SK-N-SH (cell line): Measurements from ENCODE around the gene MKRN2OS. TPM values are rescaled to one million over a fixed set of nuclear protein-coding genes. Genes with fewer than 3 reads are reported as not detected.

Experiments used
- CTCF ChIA-PET: fragments of 300-600, 350-600 bp; formaldehyde crosslinking; extraction: SDS; loops from one replicate; lab custom pipeline; 2021; lab: Yijun Ruan, JAX
- POLR2A ChIA-PET: fragments of 350-600 bp; sonication (Branson Sonifier 250); formaldehyde crosslinking; extraction: SDS; loops from one replicate; lab custom pipeline; 2020; ENCODE audit warnings: antibody characterized with exemption, inconsistent platforms; lab: Yijun Ruan, JAX
- DNase-seq: peaks from one replicate; pipeline ENCODE4 v3.0.0; 2012
- H2AFZ ChIP-seq: fragments of 200-600 bp; sonication (generic); 2 replicates; pipeline ENCODE4 v1.8.1; 2016; ENCODE audit warnings: antibody characterized with exemption, mild to moderate bottlenecking, low read depth
- H3F3A ChIP-seq: fragments of 200-600 bp; sonication (generic); replicated peaks from 2 replicates; pipeline ENCODE3; 2016; ENCODE audit warnings: antibody characterized with exemption, mild to moderate bottlenecking; ENCODE audit not compliant: insufficient read depth
- H3K27ac ChIP-seq, 2 experiments: fragments of 200-500 bp in 1 of 2; fragments of 200-600 bp in 1 of 2; sonication (Bioruptor generic) in 1 of 2; sonication (generic), shearing (Covaris generic) in 1 of 2; 2 replicates each; pipeline versions ENCODE4 v1.5.1 to v1.6.1; 2014 to 2016; ENCODE audit warnings: low read depth in 2 of 2, inconsistent platforms in 1 of 2, low read length in 1 of 2, mild to moderate bottlenecking in 1 of 2, mixed read lengths in 1 of 2
- H3K27me3 ChIP-seq: fragments of 200-600 bp; sonication (generic), shearing (Covaris generic); 2 replicates; pipeline ENCODE4 v1.6.1; 2016; ENCODE audit warnings: mixed run types; ENCODE audit not compliant: insufficient read depth
- H3K36me3 ChIP-seq, 2 experiments: fragments of 200-500 bp in 1 of 2; fragments of 200-600 bp in 1 of 2; sonication (Bioruptor generic) in 1 of 2; sonication (generic) in 1 of 2; replicated peaks in 1 of 2; 2 replicates each; pipeline versions ENCODE3 to v1.5.1; 2014 to 2016; ENCODE audit warnings: low read length in 1 of 2, mild to moderate bottlenecking in 1 of 2; ENCODE audit not compliant: insufficient read depth in 2 of 2, control insufficient read depth in 1 of 2
- H3K4me1 ChIP-seq, 2 experiments: fragments of 200-500 bp in 1 of 2; fragments of 200-600 bp in 1 of 2; sonication (Bioruptor generic) in 1 of 2; sonication (generic), shearing (Covaris generic) in 1 of 2; 2 replicates each; pipeline versions ENCODE4 v1.5.1 to v1.6.1; 2014 to 2016; ENCODE audit warnings: low read depth in 1 of 2, low read length in 1 of 2, mixed run types in 1 of 2; ENCODE audit not compliant: insufficient read depth in 2 of 2, control insufficient read depth in 1 of 2
- H3K4me2 ChIP-seq: fragments of 200-600 bp; sonication (generic), shearing (Covaris generic); 2 replicates; pipeline ENCODE4 v1.6.1; 2017; ENCODE audit warnings: mixed run types
- H3K4me3 ChIP-seq, 2 experiments: fragments of 200-500 bp in 1 of 2; fragments of 200-600 bp in 1 of 2; sonication (Bioruptor generic) in 1 of 2; sonication (generic), shearing (Covaris generic) in 1 of 2; 2 replicates each; pipeline versions ENCODE4 v1.5.1 to v1.8.1; 2014 to 2016; ENCODE audit warnings: low read depth in 2 of 2, inconsistent platforms in 1 of 2, low read length in 1 of 2, mild to moderate bottlenecking in 1 of 2, mixed read lengths in 1 of 2, moderate library complexity in 1 of 2
- H3K79me2 ChIP-seq: fragments of 200-600 bp; sonication (generic); 2 replicates; pipeline ENCODE4 v1.8.1; 2017; ENCODE audit warnings: mild to moderate bottlenecking; ENCODE audit not compliant: insufficient read depth
- H3K9ac ChIP-seq: fragments of 200-600 bp; sonication (generic); 2 replicates; pipeline ENCODE4 v1.6.1; 2017; ENCODE audit warnings: mixed run types
- H3K9me2 ChIP-seq: fragments of 200-600 bp; sonication (generic); 2 replicates; pipeline ENCODE4 v1.6.1; 2017; ENCODE audit warnings: mixed run types
- H3K9me3 ChIP-seq: fragments of 200-600 bp; sonication (generic); 2 replicates; pipeline ENCODE4 v1.6.1; 2017; ENCODE audit warnings: mixed run types, mild to moderate bottlenecking, moderate library complexity
- H4K20me1 ChIP-seq: fragments of 200-600 bp; sonication (generic); 2 replicates; pipeline ENCODE4 v1.6.1; 2017; ENCODE audit warnings: mild to moderate bottlenecking, mixed run types; ENCODE audit not compliant: insufficient read depth
- EP300 ChIP-seq, 2 experiments: IDR thresholded peaks; 2 replicates each; pipeline versions ENCODE4 v1.4.0 to v1.6.1; 2012; ENCODE audit warnings: borderline replicate concordance in 1 of 2, low read depth in 1 of 2, low read length in 1 of 2
- EZH2phosphoT487 ChIP-seq: fragments of 200-600 bp; sonication (generic); IDR thresholded peaks from 2 replicates; pipeline ENCODE4 v1.6.1; 2017; ENCODE audit warnings: low read depth, mixed run types, mild to moderate bottlenecking, antibody characterized with exemption, moderate library complexity, borderline replicate concordance
- FOXJ3 ChIP-seq: sonication (generic); formaldehyde crosslinking; IDR thresholded peaks from 2 replicates; pipeline ENCODE4 v1.5.1; 2020; ENCODE audit warnings: mild to moderate bottlenecking, missing genetic modification reagents
- GABPA ChIP-seq: IDR thresholded peaks from 2 replicates; pipeline ENCODE4 v1.4.0; 2012; ENCODE audit warnings: low read depth, mild to moderate bottlenecking
- JUND ChIP-seq: IDR thresholded peaks from 2 replicates; pipeline ENCODE4 v1.4.0; 2012
- MEF2A ChIP-seq: IDR thresholded peaks from 2 replicates; pipeline ENCODE4 v1.4.0; 2012; ENCODE audit warnings: low read depth, borderline replicate concordance
- MXI1 ChIP-seq: IDR thresholded peaks from 2 replicates; pipeline ENCODE4 v1.6.1; 2012; ENCODE audit warnings: mild to moderate bottlenecking, low read depth, low read length, improper control_type of control experiment
- NFIC ChIP-seq: IDR thresholded peaks from 2 replicates; pipeline ENCODE4 v1.4.0; 2012; ENCODE audit warnings: borderline replicate concordance
- NRF1 ChIP-seq: IDR thresholded peaks from 2 replicates; pipeline ENCODE4 v1.6.1; 2012; ENCODE audit warnings: low read depth, mild to moderate bottlenecking, low read length
- PBX3 ChIP-seq: IDR thresholded peaks from 2 replicates; pipeline ENCODE4; 2012
- RCOR1 ChIP-seq: fragments of 150-350 bp; IDR thresholded peaks from 2 replicates; pipeline ENCODE4 v1.6.1; 2017; ENCODE audit warnings: antibody characterized with exemption, low read length
- REST ChIP-seq: IDR thresholded peaks from 2 replicates; pipeline ENCODE4 v1.6.1; 2012; ENCODE audit warnings: mild to moderate bottlenecking, low read depth, low read length, moderate library complexity
- RFX5 ChIP-seq: IDR thresholded peaks from 2 replicates; pipeline ENCODE4 v1.6.1; 2012; ENCODE audit warnings: mild to moderate bottlenecking, improper control_type of control experiment, low read length
- TAF1 ChIP-seq: IDR thresholded peaks from 2 replicates; pipeline ENCODE4 v1.6.1; 2012; ENCODE audit warnings: low read depth, mild to moderate bottlenecking, low read length, moderate library complexity, borderline replicate concordance
- USF1 ChIP-seq: IDR thresholded peaks from 2 replicates; pipeline ENCODE4 v1.4.0; 2012; ENCODE audit warnings: low read depth, borderline replicate concordance
- WGBS: methylation state at CpG from one replicate; pipeline ENCODE4 v1.1.6; 2017; ENCODE audit warnings: low lambda C conversion rate; 5-methylcytosine and 5-hydroxymethylcytosine counted together
- polyA plus RNA-seq, 3 experiments: library from polyadenylated mRNA; depleted of rRNA; stranded (reverse); fragments of >200 nt; gene quantifications; 2 replicates each; pipeline ENCODE4 v1.2.3, GENCODE V29; 2012

Gene MKRN2OS
- polyA plus RNA-seq, 1 of the 3 experiments (the other 2 are of a cell fraction), result not detected

- 85% methylated on average over 5 of the region's 7 CpGs for WGBS
- no peaks in the 10 kb centered on the region for H3K27me3 ChIP-seq
- H3K4me3 ChIP-seq, result no peak overlapping the region
- H3K36me3 ChIP-seq, result peaks cover 49 to 64% of the 10 kb centered on the region in 2 experiments
- peaks cover 4% of the 10 kb centered on the region for H3F3A ChIP-seq
- no peak overlapping the region for H3K4me2 ChIP-seq
- no peaks in the 10 kb centered on the region for H3K9me3 ChIP-seq
- H3K9me2 ChIP-seq, result no peaks in the 10 kb centered on the region
- peaks cover 4% of the 10 kb centered on the region; the same call in 1 of the 2 replicates for H3K79me2 ChIP-seq
- H3K27ac ChIP-seq, result no peak overlapping the region
- TF ChIP-seq NRF1 (no peak), USF1 (no peak), PBX3 (no peak), MEF2A (no peak), TAF1 (no peak), EZH2phosphoT487 (no peak), REST (no peak), JUND (no peak), RFX5 (no peak), EP300 (IDR thresholded peaks at IDR 0.05; ENCODE audit: borderline replicate concordance in 1 of 2, low read depth in 1 of 2, low read length in 1 of 2) (no peak), GABPA (no peak), FOXJ3 (no peak), NFIC (no peak), RCOR1 (no peak), MXI1 (no peak)
- no peak overlapping the region for H3K9ac ChIP-seq
- no peak overlapping the region for H2AFZ ChIP-seq
- ChIA-PET CTCF (interaction anchor here (1.5 kb wide), 1 partner anchor 95 kb away, joined by 3 read pairs; no protein-coding TSS in a partner anchor), POLR2A (no interaction called here)
- H4K20me1 ChIP-seq, result no peaks in the 10 kb centered on the region
- H3K4me1 ChIP-seq, result no peaks in the 10 kb centered on the region
- no peak for DNase-seq
Measured at GRCh38 chr3:12574661-12575060, 29.4 kb upstream of the MKRN2OS start.
